Measurements from ENCODE around the gene INO80E. TPM values are rescaled to one million over a fixed set of nuclear protein-coding genes. Genes with fewer than 3 reads are reported as not detected.
"Not testable (repeated sequence)": the region's sequence is repeated elsewhere in the genome, so short reads cannot be mapped to it uniquely, and the experiment has no call there.

INO80E gene
- total RNA-seq, 1 donor from 2014 or later = 93.6 TPM

- ChIA-PET CTCF (interaction anchor here (0.8 to 2.2 kb wide), 5 partner anchors 34 to 335 kb away, joined by 3 to 9 read pairs (median 3); partner anchors contain the start of genes ALDOA and KIF22), POLR2A (interaction anchor here (1.4 to 1.5 kb wide), 2 partner anchors 22 to 34 kb away, joined by 3 to 5 read pairs; partner anchors contain the start of gene ALDOA)
- Mint-ChIP-seq H3K27ac (no peak overlapping the region), H3K36me3 (ENCODE audit: low read depth) (no peaks in the 10 kb centered on the region), H3K4me3 (no peak overlapping the region), H3K27me3 (peaks cover 59% of the 10 kb centered on the region), H3K4me1 (peaks cover 8% of the 10 kb centered on the region), H3K9me3 (no peaks in the 10 kb centered on the region)
- DNase-seq (no peak), ATAC-seq (ENCODE audit: low read depth) (no peak)
- TF ChIP-seq, protein P1, sequence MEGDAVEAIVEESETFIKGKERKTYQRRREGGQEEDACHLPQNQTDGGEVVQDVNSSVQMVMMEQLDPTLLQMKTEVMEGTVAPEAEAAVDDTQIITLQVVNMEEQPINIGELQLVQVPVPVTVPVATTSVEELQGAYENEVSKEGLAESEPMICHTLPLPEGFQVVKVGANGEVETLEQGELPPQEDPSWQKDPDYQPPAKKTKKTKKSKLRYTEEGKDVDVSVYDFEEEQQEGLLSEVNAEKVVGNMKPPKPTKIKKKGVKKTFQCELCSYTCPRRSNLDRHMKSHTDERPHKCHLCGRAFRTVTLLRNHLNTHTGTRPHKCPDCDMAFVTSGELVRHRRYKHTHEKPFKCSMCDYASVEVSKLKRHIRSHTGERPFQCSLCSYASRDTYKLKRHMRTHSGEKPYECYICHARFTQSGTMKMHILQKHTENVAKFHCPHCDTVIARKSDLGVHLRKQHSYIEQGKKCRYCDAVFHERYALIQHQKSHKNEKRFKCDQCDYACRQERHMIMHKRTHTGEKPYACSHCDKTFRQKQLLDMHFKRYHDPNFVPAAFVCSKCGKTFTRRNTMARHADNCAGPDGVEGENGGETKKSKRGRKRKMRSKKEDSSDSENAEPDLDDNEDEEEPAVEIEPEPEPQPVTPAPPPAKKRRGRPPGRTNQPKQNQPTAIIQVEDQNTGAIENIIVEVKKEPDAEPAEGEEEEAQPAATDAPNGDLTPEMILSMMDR (IDR thresholded peaks at IDR 0.05) = no peak
- intact Hi-C loops (cut with micrococcal nuclease) = no loop called here
Observed at GRCh38 chr16:30031477-30031918, 35.5 kb downstream of the INO80E start.

DNA sequence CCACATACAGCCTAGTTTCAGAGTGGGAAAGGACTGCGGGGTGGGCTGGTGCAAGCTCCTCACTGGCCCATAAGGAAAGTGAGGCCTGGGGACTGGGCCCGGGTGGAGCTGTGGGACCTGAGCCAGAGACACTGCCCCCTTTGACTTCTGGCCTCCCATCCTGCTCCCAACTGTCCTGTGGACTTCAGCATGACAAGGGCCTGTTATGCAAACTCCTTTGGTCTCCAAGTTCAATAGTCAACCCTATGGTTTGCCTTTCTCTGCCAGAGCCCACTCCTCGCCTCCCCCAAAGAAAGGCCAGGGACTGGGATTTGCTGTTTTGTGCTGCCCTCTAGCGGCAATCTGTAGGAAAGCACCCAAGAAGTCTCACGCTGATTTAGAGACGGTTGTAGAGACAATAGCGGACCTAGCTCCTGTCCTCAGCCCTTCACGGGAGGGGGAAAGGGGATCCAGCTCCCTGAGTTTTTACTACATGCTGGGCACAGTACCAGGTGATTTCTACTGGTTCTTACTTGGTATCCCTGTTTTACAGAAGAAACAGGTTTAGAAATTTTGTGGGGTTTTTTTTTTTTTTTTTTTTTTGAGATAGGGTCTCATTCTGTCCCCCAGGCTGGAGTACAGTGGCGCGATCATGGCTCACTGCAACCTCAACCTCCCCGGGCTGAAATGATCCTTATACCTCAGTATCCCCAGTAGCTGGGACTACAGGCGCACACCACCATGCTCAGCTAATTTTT is 36.2 kb downstream of the INO80E start:
- ATAC-seq (ENCODE audit: low read depth) = peak; percentile 75
- Mint-ChIP-seq H3K9me3 (no peaks in the 10 kb centered on the region), H3K4me1 (peaks cover 8% of the 10 kb centered on the region), H3K36me3 (ENCODE audit: low read depth) (no peaks in the 10 kb centered on the region), H3K27me3 (peaks cover 54% of the 10 kb centered on the region), H3K27ac (no peak overlapping the region), H3K4me3 (no peak overlapping the region)
- no peak for DNase-seq
- CTCF ChIA-PET = interaction anchor here (0.8 to 2.2 kb wide), 8 partner anchors 21 to 341 kb away, joined by 3 to 9 read pairs (median 4); partner anchors contain the start of genes ALDOA and KIF22
- POLR2A ChIA-PET = interaction anchor here (0.6 to 1.5 kb wide), 5 partner anchors 10 to 618 kb away, joined by 3 to 8 read pairs (median 4); partner anchors contain the start of gene ALDOA
- intact Hi-C loops (cut with micrococcal nuclease) = loop anchor here (1.0 kb wide), 1 partner anchor 225 kb away; no protein-coding TSS in a partner anchor
- TF ChIP-seq, protein P1 (IDR thresholded peaks at IDR 0.05) = peak; percentile 26

- Mint-ChIP-seq H3K27me3 (peaks cover 44% of the 10 kb centered on the region), H3K9me3 (no peaks in the 10 kb centered on the region), H3K4me1 (peaks cover 8% of the 10 kb centered on the region), H3K36me3 (ENCODE audit: low read depth) (no peaks in the 10 kb centered on the region), H3K27ac (no peak overlapping the region), H3K4me3 (no peak overlapping the region)
- ChIA-PET POLR2A (no interaction called here), CTCF (interaction anchor here (0.9 to 1.3 kb wide), 2 partner anchors 20 to 238 kb away, joined by 3 to 4 read pairs; a partner anchor contains a TSS)
- TF ChIP-seq, protein P1 (IDR thresholded peaks at IDR 0.05) = no peak
- intact Hi-C loops (cut with micrococcal nuclease) = no loop called here
- no peak for ATAC-seq (ENCODE audit: low read depth)
- no peak for DNase-seq
Observed at GRCh38 chr16:30033270-30033669, 37.2 kb downstream of the INO80E start.

DNA sequence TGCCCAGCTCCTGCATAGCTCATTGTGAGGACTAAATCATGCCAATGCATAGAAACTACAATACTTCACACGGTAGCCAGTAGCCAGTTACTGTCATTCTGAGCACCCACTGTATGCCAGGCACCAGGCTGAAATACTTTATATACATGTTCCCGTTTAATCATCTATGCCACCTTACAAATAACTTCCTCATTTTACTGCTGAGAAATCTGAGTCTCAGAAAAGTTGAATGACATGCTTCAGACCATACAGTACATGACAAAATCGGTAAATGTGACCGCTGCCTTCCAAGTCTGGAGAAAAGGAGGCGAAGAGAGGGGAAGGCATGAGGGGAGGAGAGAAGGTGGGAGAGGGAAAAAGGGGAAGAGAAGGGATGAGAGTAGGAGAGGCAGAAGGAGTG is 44.2 kb downstream of the INO80E start:
- TF ChIP-seq, protein P1 (IDR thresholded peaks at IDR 0.05) = no peak
- peaks cover 4% of the 10 kb centered on the region for H3K4me1 Mint-ChIP-seq
- ChIA-PET POLR2A (no interaction called here), CTCF (interaction anchor here (0.8 kb wide), 1 partner anchor 48 kb away, joined by 3 read pairs; no protein-coding TSS in a partner anchor)
- peaks cover 8% of the 10 kb centered on the region for H3K27me3 Mint-ChIP-seq
- no peak overlapping the region for H3K27ac Mint-ChIP-seq
- no peaks in the 10 kb centered on the region for H3K9me3 Mint-ChIP-seq
- peak; percentile 66 for ATAC-seq (ENCODE audit: low read depth)
- DNase-seq = no peak
- intact Hi-C loops (cut with micrococcal nuclease) = no loop called here
- H3K4me3 Mint-ChIP-seq = no peak overlapping the region
- H3K36me3 Mint-ChIP-seq (ENCODE audit: low read depth) = no peaks in the 10 kb centered on the region

DNA sequence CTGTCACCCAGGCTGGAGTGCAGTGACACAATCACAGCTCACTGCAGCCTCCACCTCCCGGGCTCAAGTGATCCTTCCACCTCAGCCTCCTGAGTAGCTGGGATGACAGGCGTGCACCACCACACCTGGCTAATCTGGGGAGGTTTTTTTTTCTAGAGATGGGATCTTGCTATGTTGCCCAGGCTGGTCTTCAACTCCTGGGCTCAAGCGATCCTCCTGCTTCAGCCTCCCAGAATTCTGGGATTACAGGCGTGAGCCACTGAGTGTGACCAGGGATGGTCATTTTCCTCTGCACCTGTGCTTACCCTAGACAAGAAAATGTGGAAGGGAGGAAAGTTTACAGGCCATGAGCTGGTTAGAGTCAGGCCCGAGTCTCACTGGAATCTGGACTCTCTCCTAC is 44.6 kb downstream of the INO80E start:
- H3K27ac Mint-ChIP-seq; H3K4me1 Mint-ChIP-seq; ATAC-seq (ENCODE audit: low read depth); H3K36me3 Mint-ChIP-seq (ENCODE audit: low read depth); H3K4me3 Mint-ChIP-seq; POLR2A ChIA-PET; DNase-seq; H3K9me3 Mint-ChIP-seq; H3K27me3 Mint-ChIP-seq; intact Hi-C loops (cut with micrococcal nuclease): not testable (repeated sequence)
- CTCF ChIA-PET = interaction anchor here (0.8 kb wide), 1 partner anchor 48 kb away, joined by 3 read pairs; no protein-coding TSS in a partner anchor

All from activated B cell treated with CpG ODN at 0.5 μM for 24 hours (primary cell).